HEK293T (cell line): ENCODE results near the gene PITX2.

ENCODE experiments used
- CTCF ChIA-PET: fragments of 350-600 bp; formaldehyde crosslinking; extraction: SDS; loops from one replicate; lab custom pipeline; 2021; ENCODE audit warnings: antibody characterized with exemption, inconsistent platforms; lab: Yijun Ruan, JAX
- POLR2A ChIA-PET: fragments of 350-600 bp; formaldehyde crosslinking; extraction: SDS; loops from one replicate; lab custom pipeline; 2020; ENCODE audit warnings: antibody characterized with exemption, inconsistent platforms; lab: Yijun Ruan, JAX
- DNase-seq: peaks from one replicate; pipeline ENCODE4 v3.0.0; 2012; ENCODE audit warnings: mixed read lengths; ENCODE audit errors: extremely low spot score
- ARNT ChIP-seq: fragments of 450-650 bp; IDR thresholded peaks from 2 replicates; pipeline ENCODE4 v1.6.1; 2017; ENCODE audit warnings: mild to moderate bottlenecking
- BHLHE40 ChIP-seq: fragments of 450-650 bp; IDR thresholded peaks from 2 replicates; pipeline ENCODE4 v1.6.1; 2016; ENCODE audit warnings: mild to moderate bottlenecking, moderate library complexity, borderline replicate concordance
- CTBP1 ChIP-seq: fragments of 450-650 bp; IDR thresholded peaks from 2 replicates; pipeline ENCODE4 v1.6.1; 2016; ENCODE audit warnings: borderline replicate concordance
- ELF4 ChIP-seq: fragments of 450-650 bp; IDR thresholded peaks from 2 replicates; pipeline ENCODE4 v1.6.1; 2017; ENCODE audit warnings: antibody characterized with exemption
- FOXA1 ChIP-seq: fragments of 450-650 bp; IDR thresholded peaks from 2 replicates; pipeline ENCODE4 v1.6.1; 2016; ENCODE audit warnings: mild to moderate bottlenecking
- FOXK2 ChIP-seq: fragments of 450-650 bp; IDR thresholded peaks from 2 replicates; pipeline ENCODE4 v1.6.1; 2016; ENCODE audit warnings: mild to moderate bottlenecking
- FOXM1 ChIP-seq: fragments of 450-650 bp; IDR thresholded peaks from 2 replicates; pipeline ENCODE4 v1.6.1; 2017; ENCODE audit warnings: mild to moderate bottlenecking, borderline replicate concordance
- HDGF ChIP-seq: fragments of 450-650 bp; IDR thresholded peaks from 2 replicates; pipeline ENCODE4 v1.6.1; 2017; ENCODE audit warnings: antibody characterized with exemption, borderline replicate concordance
- L3MBTL2 ChIP-seq: fragments of 450-650 bp; conservative IDR thresholded peaks from 2 replicates; pipeline ENCODE4 v1.6.1; 2016; ENCODE audit warnings: mild to moderate bottlenecking
- LEF1 ChIP-seq: fragments of 450-650 bp; IDR thresholded peaks from 2 replicates; pipeline ENCODE4 v1.6.1; 2017; ENCODE audit warnings: mild to moderate bottlenecking, borderline replicate concordance
- NFRKB ChIP-seq: fragments of 450-650 bp; IDR thresholded peaks from 2 replicates; pipeline ENCODE4 v1.6.1; 2016; ENCODE audit warnings: mild to moderate bottlenecking, moderate library complexity
- PKNOX1 ChIP-seq: fragments of 450-650 bp; IDR thresholded peaks from 2 replicates; pipeline ENCODE4 v1.6.1; 2016
- SP1 ChIP-seq: fragments of 450-650 bp; IDR thresholded peaks from 2 replicates; pipeline ENCODE4 v1.6.1; 2017
- SUZ12 ChIP-seq: fragments of 450-650 bp; IDR thresholded peaks from 2 replicates; pipeline ENCODE4 v1.6.1; 2016; ENCODE audit warnings: mild to moderate bottlenecking
- TARDBP ChIP-seq: fragments of 450-650 bp; IDR thresholded peaks from 2 replicates; pipeline ENCODE4 v1.6.1; 2016
- ZNF384 ChIP-seq: fragments of 450-650 bp; IDR thresholded peaks from 2 replicates; pipeline ENCODE4 v1.6.1; 2016

Gene PITX2

GRCh38 chr4:110632506-110633357, 9.9 kb upstream of the PITX2 start:
- CTCF ChIA-PET, result no interaction called here

GRCh38 chr4:110631584-110632505, 9.0 kb upstream of the PITX2 start:
- TF ChIP-seq BHLHE40, result no peak
- no peak for TF ChIP-seq L3MBTL2
- no peak for TF ChIP-seq ELF4
- TF ChIP-seq ARNT, result no peak
- TF ChIP-seq TARDBP, result no peak
- no peak for TF ChIP-seq NFRKB
- no peak for TF ChIP-seq HDGF
- TF ChIP-seq SP1, result no peak
- no peak for TF ChIP-seq FOXK2
- TF ChIP-seq PKNOX1, result no peak
- no peak for TF ChIP-seq ZNF384
- no peak for TF ChIP-seq CTBP1
- TF ChIP-seq FOXM1, result no peak
- TF ChIP-seq FOXA1, result no peak
- no peak for TF ChIP-seq LEF1
- TF ChIP-seq SUZ12, result no peak

More at GRCh38 chr4:110632506-110633357, 9.9 kb upstream of the PITX2 start:
- no peak for DNase-seq
- TF ChIP-seq SP1, result no peak
- no peak for TF ChIP-seq LEF1
- no peak for TF ChIP-seq SUZ12
- TF ChIP-seq ELF4, result no peak
- TF ChIP-seq HDGF, result no peak
- TF ChIP-seq L3MBTL2, result no peak
- no peak for TF ChIP-seq FOXM1
- TF ChIP-seq ARNT, result no peak
- no peak for TF ChIP-seq FOXA1
- no peak for TF ChIP-seq FOXK2
- TF ChIP-seq ZNF384, result no peak
- TF ChIP-seq NFRKB, result no peak
- no peak for TF ChIP-seq TARDBP
- POLR2A ChIA-PET, result no interaction called here

GRCh38 chr4:110630688-110631402, 8.0 kb upstream of the PITX2 start:
- POLR2A ChIA-PET, result no interaction called here
- CTCF ChIA-PET, result interaction anchor here (0.6 kb wide), 1 partner anchor 143 kb away, joined by 3 read pairs; no protein-coding TSS in a partner anchor
- TF ChIP-seq ZNF384, result no peak
- TF ChIP-seq FOXM1, result no peak
- TF ChIP-seq HDGF, result no peak
- no peak for TF ChIP-seq L3MBTL2
- no peak for TF ChIP-seq LEF1
- TF ChIP-seq BHLHE40, result no peak
- no peak for TF ChIP-seq ARNT
- no peak for TF ChIP-seq ELF4
- no peak for TF ChIP-seq TARDBP
- TF ChIP-seq PKNOX1, result no peak
- no peak for TF ChIP-seq SUZ12
- TF ChIP-seq FOXK2, result no peak
- no peak for TF ChIP-seq NFRKB
- no peak for TF ChIP-seq SP1
- no peak for DNase-seq

More at GRCh38 chr4:110631584-110632505, 9.0 kb upstream of the PITX2 start:
- ChIA-PET CTCF (interaction anchor here (0.6 kb wide), 1 partner anchor 142 kb away, joined by 3 read pairs; no protein-coding TSS in a partner anchor), POLR2A (no interaction called here)
- no peak for DNase-seq

GRCh38 chr4:110629780-110630687, 7.2 kb upstream of the PITX2 start:
- TF ChIP-seq SUZ12, result no peak
- TF ChIP-seq L3MBTL2, result no peak
- no peak for TF ChIP-seq ELF4
- TF ChIP-seq BHLHE40, result no peak
- no peak for TF ChIP-seq PKNOX1
- no peak for TF ChIP-seq FOXM1
- no peak for TF ChIP-seq NFRKB
- no peak for TF ChIP-seq CTBP1
- TF ChIP-seq HDGF, result no peak
- POLR2A ChIA-PET, result no interaction called here
- DNase-seq, result no peak
- CTCF ChIA-PET, result no interaction called here
